ENCODE results near the gene MYH10. TPM values are rescaled to one million over a fixed set of nuclear protein-coding genes. Genes with fewer than 3 reads are reported as not detected.

MYH10 gene
- polyA plus RNA-seq (2013, experiment 1 of 2), result 33.3 TPM
- 30.4 TPM for polyA plus RNA-seq (2013, experiment 2 of 2)

GRCh38 chr17:8630227-8630801 is at the start of gene MYH10:
MYH10 (minus strand) TSS chr17:8630725; CDS start chr17:8623246, 7,479 bp downstream.
- peak within 1 kb of the TSS; percentile 56 for H3K27ac ChIP-seq (ENCODE audit: low read length, poor library complexity, severe bottlenecking)
- peak within 1 kb of the TSS; percentile 94 to 95 for H3K4me3 ChIP-seq (ENCODE audit: insufficient read depth in 1 of 2, low read depth in 1 of 2, low read length in 2 of 2)
- H3K18ac ChIP-seq (ENCODE audit: low read depth in 1 of 2, low read length in 2 of 2), result peak within 1 kb of the TSS; percentile 92 to 99
- under 1% methylated on average over 33 of the region's 33 CpGs for WGBS
- no peaks in the 10 kb centered on the region for H3K79me1 ChIP-seq (replicated peaks; ENCODE audit: low read length, poor library complexity, severe bottlenecking)
- H3K4me2 ChIP-seq (ENCODE audit: low read length, poor library complexity, severe bottlenecking), result peak within 1 kb of the TSS; percentile 93
- peak within 1 kb of the TSS; percentile 17 to 77 for H3K4ac ChIP-seq (ENCODE audit: low read depth in 1 of 2, low read length in 2 of 2)
- peak within 1 kb of the TSS; percentile 86 for H2BK5ac ChIP-seq (ENCODE audit: low read depth, low read length, poor library complexity, severe bottlenecking)
- peak within 1 kb of the TSS in 1 of 2 experiments; percentile 72 for H3K23ac ChIP-seq (ENCODE audit: low read length in 2 of 2)
- peak within 1 kb of the TSS; percentile 90 for H2AFZ ChIP-seq (ENCODE audit: low read depth, low read length)
- H2BK120ac ChIP-seq (ENCODE audit: low read depth, low read length), result peak within 1 kb of the TSS; percentile 85
- H3K27me3 ChIP-seq (ENCODE audit: control insufficient read depth in 1 of 2, insufficient read depth in 1 of 2, low read length in 2 of 2), result no peaks in the 10 kb centered on the region
- peaks cover 0 to 2% of the 10 kb centered on the region in 2 experiments for H3K36me3 ChIP-seq (ENCODE audit: control insufficient read depth in 1 of 2, insufficient read depth in 2 of 2, low read depth in 1 of 2, low read length in 2 of 2)
- H3K4me1 ChIP-seq (ENCODE audit: control insufficient read depth, insufficient read depth, low read depth, low read length), result peaks cover 6% of the 10 kb centered on the region
- peak within 1 kb of the TSS in 1 of 2 experiments; percentile 66 for H2BK12ac ChIP-seq (ENCODE audit: low read length in 2 of 2)
- no peak for DNase-seq
- peak within 1 kb of the TSS; percentile 90 for H4K8ac ChIP-seq (ENCODE audit: low read length)
- H3K9me3 ChIP-seq (ENCODE audit: control insufficient read depth, low read length), result no peaks in the 10 kb centered on the region
- peak within 1 kb of the TSS; percentile 89 for H4K91ac ChIP-seq (ENCODE audit: low read length)
- peak within 1 kb of the TSS; percentile 92 for H3K9ac ChIP-seq (ENCODE audit: low read length)
- no peak within 1 kb of the TSS for H2AK5ac ChIP-seq (ENCODE audit: low read length, severe bottlenecking)
- peak within 1 kb of the TSS in 1 of 2 experiments; percentile 97 for H3K14ac ChIP-seq (ENCODE audit: low read length in 2 of 2)
- peak within 1 kb of the TSS; percentile 69 for H2BK15ac ChIP-seq (ENCODE audit: low read depth, poor library complexity, severe bottlenecking)

GRCh38 chr17:8679126-8679525 is 48.6 kb upstream of the MYH10 start:
- Histone ChIP-seq H3K18ac (ENCODE audit: low read depth in 1 of 2, low read length in 2 of 2) (no peak overlapping the region), H3K27me3 (ENCODE audit: control insufficient read depth in 1 of 2, insufficient read depth in 1 of 2, low read length in 2 of 2) (peaks cover 9 to 18% of the 10 kb centered on the region in 2 experiments), H3K4me3 (ENCODE audit: insufficient read depth in 1 of 2, low read depth in 1 of 2, low read length in 2 of 2) (no peak overlapping the region), H3K4me1 (ENCODE audit: control insufficient read depth, insufficient read depth, low read depth, low read length) (peaks cover 1% of the 10 kb centered on the region), H3K14ac (ENCODE audit: low read length in 2 of 2) (no peak overlapping the region), H3K36me3 (ENCODE audit: control insufficient read depth in 1 of 2, insufficient read depth in 2 of 2, low read depth in 1 of 2, low read length in 2 of 2) (no peaks in the 10 kb centered on the region), H2AK5ac (ENCODE audit: low read length, severe bottlenecking) (no peak overlapping the region), H3K23ac (ENCODE audit: low read length in 2 of 2) (no peak overlapping the region), H3K79me1 (replicated peaks; ENCODE audit: low read length, poor library complexity, severe bottlenecking) (no peaks in the 10 kb centered on the region), H3K9ac (ENCODE audit: low read length) (no peak overlapping the region), H4K8ac (ENCODE audit: low read length) (no peak overlapping the region), H2BK12ac (ENCODE audit: low read length in 2 of 2) (no peak overlapping the region), H3K4ac (ENCODE audit: low read depth in 1 of 2, low read length in 2 of 2) (no peak overlapping the region), H2BK5ac (ENCODE audit: low read depth, low read length, poor library complexity, severe bottlenecking) (no peak overlapping the region), H3K27ac (ENCODE audit: low read length, poor library complexity, severe bottlenecking) (no peak overlapping the region), H2BK120ac (ENCODE audit: low read depth, low read length) (no peak overlapping the region), H4K91ac (ENCODE audit: low read length) (no peak overlapping the region), H3K9me3 (ENCODE audit: control insufficient read depth, low read length) (peaks cover 4% of the 10 kb centered on the region), H2BK15ac (ENCODE audit: low read depth, poor library complexity, severe bottlenecking) (no peak overlapping the region), H3K4me2 (ENCODE audit: low read length, poor library complexity, severe bottlenecking) (no peak overlapping the region), H2AFZ (ENCODE audit: low read depth, low read length) (no peak overlapping the region)
- DNase-seq, result no peak
- whole genome bisulfite sequencing, result 91% methylated on average over 2 of the region's 3 CpGs

DNA sequence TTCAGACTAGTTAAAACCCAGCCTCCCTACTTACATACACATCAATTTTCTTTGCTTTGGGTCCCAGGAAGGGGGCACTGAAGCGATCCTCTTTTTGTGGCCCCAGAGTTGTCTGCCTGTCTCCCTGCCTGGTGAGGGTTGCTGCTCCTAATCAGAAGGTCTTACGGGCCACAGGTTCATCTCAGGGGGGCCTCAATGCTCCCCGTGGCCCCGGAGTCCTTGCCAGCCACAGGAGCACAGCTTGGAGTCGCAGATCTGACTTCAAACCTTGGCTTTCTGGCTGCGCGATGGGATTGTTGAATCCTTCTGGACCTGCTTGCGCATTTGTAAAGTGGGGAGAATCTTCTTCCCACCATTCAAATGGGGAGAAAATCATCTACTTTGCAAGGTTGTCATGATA is 44.8 kb upstream of the MYH10 start:
- H3K27me3 ChIP-seq (ENCODE audit: control insufficient read depth in 1 of 2, insufficient read depth in 1 of 2, low read length in 2 of 2), result peaks cover 9 to 28% of the 10 kb centered on the region in 2 experiments
- no peak overlapping the region for H3K4me2 ChIP-seq (ENCODE audit: low read length, poor library complexity, severe bottlenecking)
- no peaks in the 10 kb centered on the region for H3K36me3 ChIP-seq (ENCODE audit: control insufficient read depth in 1 of 2, insufficient read depth in 2 of 2, low read depth in 1 of 2, low read length in 2 of 2)
- DNase-seq, result no peak
- no peaks in the 10 kb centered on the region for H3K79me1 ChIP-seq (replicated peaks; ENCODE audit: low read length, poor library complexity, severe bottlenecking)
- no peak overlapping the region for H3K14ac ChIP-seq (ENCODE audit: low read length in 2 of 2)
- H3K9ac ChIP-seq (ENCODE audit: low read length), result no peak overlapping the region
- no peak overlapping the region for H3K4me3 ChIP-seq (ENCODE audit: insufficient read depth in 1 of 2, low read depth in 1 of 2, low read length in 2 of 2)
- H3K23ac ChIP-seq (ENCODE audit: low read length in 2 of 2), result no peak overlapping the region
- H2BK120ac ChIP-seq (ENCODE audit: low read depth, low read length), result no peak overlapping the region
- H4K91ac ChIP-seq (ENCODE audit: low read length), result no peak overlapping the region
- WGBS, result 82% methylated on average over 5 of the region's 8 CpGs
- H3K4ac ChIP-seq (ENCODE audit: low read depth in 1 of 2, low read length in 2 of 2), result no peak overlapping the region
- H2BK5ac ChIP-seq (ENCODE audit: low read depth, low read length, poor library complexity, severe bottlenecking), result no peak overlapping the region
- H3K9me3 ChIP-seq (ENCODE audit: control insufficient read depth, low read length), result peaks cover 4% of the 10 kb centered on the region
- no peak overlapping the region for H2AK5ac ChIP-seq (ENCODE audit: low read length, severe bottlenecking)
- no peak overlapping the region for H2BK15ac ChIP-seq (ENCODE audit: low read depth, poor library complexity, severe bottlenecking)
- H3K4me1 ChIP-seq (ENCODE audit: control insufficient read depth, insufficient read depth, low read depth, low read length), result peaks cover 1% of the 10 kb centered on the region
- no peak overlapping the region for H3K27ac ChIP-seq (ENCODE audit: low read length, poor library complexity, severe bottlenecking)
- H2AFZ ChIP-seq (ENCODE audit: low read depth, low read length), result peak overlapping the region; percentile 21
- H2BK12ac ChIP-seq (ENCODE audit: low read length in 2 of 2), result peak overlapping the region in 1 of 2 experiments; percentile 54
- H4K8ac ChIP-seq (ENCODE audit: low read length), result no peak overlapping the region
- no peak overlapping the region for H3K18ac ChIP-seq (ENCODE audit: low read depth in 1 of 2, low read length in 2 of 2)

DNA sequence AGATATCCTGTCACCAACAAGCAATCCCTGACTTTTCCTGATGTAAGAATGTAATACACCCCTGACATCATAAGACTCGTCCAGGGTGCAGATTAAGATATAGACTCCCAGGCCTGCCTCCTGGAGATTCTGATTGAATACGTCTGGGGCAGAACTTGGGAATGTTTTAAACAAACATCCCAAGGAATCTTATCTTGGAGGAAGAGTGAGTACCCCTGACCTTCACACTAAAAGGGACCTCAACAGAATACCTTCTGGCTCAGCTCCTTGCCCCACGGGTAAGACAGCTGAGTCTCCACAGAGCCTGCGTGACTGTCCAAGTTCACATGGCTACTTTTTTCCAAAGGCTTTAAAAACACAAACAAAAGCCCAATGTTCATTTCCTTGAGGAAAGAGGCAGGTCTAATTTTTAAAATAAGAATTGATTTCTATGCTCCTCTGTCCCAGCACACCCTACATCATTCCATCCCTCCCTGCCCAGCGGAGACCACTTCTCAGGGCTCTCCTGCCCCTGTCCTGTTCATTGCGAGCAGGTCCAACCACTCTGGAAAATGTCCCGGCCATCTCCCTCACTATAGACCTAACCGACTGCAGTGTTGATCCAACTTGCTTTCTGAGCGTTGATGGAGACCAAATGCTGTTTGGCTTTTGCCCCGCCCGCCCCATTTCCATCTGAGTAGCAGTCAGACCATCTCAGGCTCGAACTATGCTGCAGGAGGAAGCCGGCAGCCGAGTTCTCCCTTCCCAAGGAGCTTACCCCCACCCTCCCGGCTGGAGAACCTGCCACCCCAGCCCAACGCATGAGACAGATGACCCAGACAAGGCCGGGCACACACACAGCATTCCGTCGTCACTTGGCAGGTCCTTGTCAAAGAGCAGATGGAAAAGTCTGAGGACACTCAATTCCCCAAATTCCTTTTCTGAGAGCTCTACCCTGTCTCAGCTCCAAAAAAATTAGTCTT is 44.1 kb upstream of the MYH10 start:
- no peak overlapping the region for H4K8ac ChIP-seq (ENCODE audit: low read length)
- H2BK120ac ChIP-seq (ENCODE audit: low read depth, low read length), result no peak overlapping the region
- peaks cover 4% of the 10 kb centered on the region for H3K9me3 ChIP-seq (ENCODE audit: control insufficient read depth, low read length)
- peak overlapping the region in 1 of 2 experiments; percentile 19 for H3K4me3 ChIP-seq (ENCODE audit: insufficient read depth in 1 of 2, low read depth in 1 of 2, low read length in 2 of 2)
- H4K91ac ChIP-seq (ENCODE audit: low read length), result peak overlapping the region; percentile 56
- H3K23ac ChIP-seq (ENCODE audit: low read length in 2 of 2), result no peak overlapping the region
- no peaks in the 10 kb centered on the region for H3K79me1 ChIP-seq (replicated peaks; ENCODE audit: low read length, poor library complexity, severe bottlenecking)
- H3K4ac ChIP-seq (ENCODE audit: low read depth in 1 of 2, low read length in 2 of 2), result no peak overlapping the region
- H3K9ac ChIP-seq (ENCODE audit: low read length), result no peak overlapping the region
- H3K36me3 ChIP-seq (ENCODE audit: control insufficient read depth in 1 of 2, insufficient read depth in 2 of 2, low read depth in 1 of 2, low read length in 2 of 2), result no peaks in the 10 kb centered on the region
- H3K14ac ChIP-seq (ENCODE audit: low read length in 2 of 2), result no peak overlapping the region
- 53% methylated on average over 17 of the region's 19 CpGs for WGBS
- peaks cover 9 to 28% of the 10 kb centered on the region in 2 experiments for H3K27me3 ChIP-seq (ENCODE audit: control insufficient read depth in 1 of 2, insufficient read depth in 1 of 2, low read length in 2 of 2)
- H2BK12ac ChIP-seq (ENCODE audit: low read length in 2 of 2), result peak overlapping the region in 1 of 2 experiments; percentile 63
- peak overlapping the region; percentile 10 for H2AFZ ChIP-seq (ENCODE audit: low read depth, low read length)
- no peak overlapping the region for H2AK5ac ChIP-seq (ENCODE audit: low read length, severe bottlenecking)
- no peak overlapping the region for H3K27ac ChIP-seq (ENCODE audit: low read length, poor library complexity, severe bottlenecking)
- H3K18ac ChIP-seq (ENCODE audit: low read depth in 1 of 2, low read length in 2 of 2), result peak overlapping the region in 1 of 2 experiments; percentile 33
- peaks cover 1% of the 10 kb centered on the region for H3K4me1 ChIP-seq (ENCODE audit: control insufficient read depth, insufficient read depth, low read depth, low read length)
- H2BK15ac ChIP-seq (ENCODE audit: low read depth, poor library complexity, severe bottlenecking), result no peak overlapping the region
- H3K4me2 ChIP-seq (ENCODE audit: low read length, poor library complexity, severe bottlenecking), result no peak overlapping the region
- no peak overlapping the region for H2BK5ac ChIP-seq (ENCODE audit: low read depth, low read length, poor library complexity, severe bottlenecking)
- peak; percentile 22 for DNase-seq
